Calu3 (cell line): ENCODE measurements around the gene EYS. TPM values are rescaled to one million over a fixed set of nuclear protein-coding genes. Genes with fewer than 3 reads are reported as not detected.

Experiments used
- BruUV-seq: library from RNA; stranded (reverse); fragments of 400-500 nt; replicated peaks from 2 replicates; lab custom pipeline; 2021; lab: Mats Ljungman, UMichigan
- CTCF ChIA-PET: fragments of 300-600 bp; sonication (Branson Sonifier 250); formaldehyde crosslinking; loops from one replicate; lab custom pipeline; 2022; ENCODE audit warnings: antibody characterized with exemption; lab: Charles Lee
- DNase-seq: peaks from one replicate; pipeline ENCODE4 v3.0.0; 2022
- H3K27ac Mint-ChIP-seq: one replicate; pipeline ENCODE4 v1.8.0; 2022; ENCODE audit warnings: mixed read lengths; ENCODE audit not compliant: unreplicated experiment
- H3K27me3 Mint-ChIP-seq: one replicate; pipeline ENCODE4 v1.8.0; 2022; ENCODE audit warnings: mixed read lengths; ENCODE audit not compliant: unreplicated experiment
- H3K36me3 Mint-ChIP-seq: one replicate; pipeline ENCODE4 v1.8.0; 2022; ENCODE audit warnings: mild to moderate bottlenecking, moderate library complexity, mixed read lengths; ENCODE audit not compliant: insufficient read depth, unreplicated experiment
- H3K4me1 Mint-ChIP-seq: one replicate; pipeline ENCODE4 v1.8.0; 2022; ENCODE audit warnings: mild to moderate bottlenecking, low read depth, mixed read lengths; ENCODE audit not compliant: unreplicated experiment
- H3K4me3 Mint-ChIP-seq: one replicate; pipeline ENCODE4 v1.8.0; 2022; ENCODE audit warnings: mild to moderate bottlenecking, low read depth, moderate library complexity, mixed read lengths; ENCODE audit not compliant: unreplicated experiment
- H3K9me3 Mint-ChIP-seq: one replicate; pipeline ENCODE4 v1.8.0; 2022; ENCODE audit warnings: low read depth, mixed read lengths; ENCODE audit not compliant: unreplicated experiment
- CTCF ChIP-seq: fragments of 200-600 bp; IDR thresholded peaks from one replicate; pipeline ENCODE4 v1.8.0; 2022; ENCODE audit warnings: antibody characterized with exemption; ENCODE audit not compliant: unreplicated experiment
- intact Hi-C: fragments of 100-400 bp; cut with micrococcal nuclease; formaldehyde crosslinking; loops from one replicate; pipeline ENCODE4 v1.10.0; 2022; ENCODE audit not compliant: unreplicated experiment
- total RNA-seq: library from RNA; stranded (reverse); gene quantifications from 2 replicates; pipeline ENCODE4 v1.2.3, GENCODE V29; 2022

The EYS gene
- total RNA-seq, 1 experiment from 2014 or later, result not detected

- H3K9me3 Mint-ChIP-seq, result no peaks in the 10 kb centered on the region
- H3K36me3 Mint-ChIP-seq, result no peaks in the 10 kb centered on the region
- no peaks in the 10 kb centered on the region for H3K4me1 Mint-ChIP-seq
- no TSS peak for BruUV-seq
- no peaks in the 10 kb centered on the region for H3K27me3 Mint-ChIP-seq
- no peak overlapping the region for H3K4me3 Mint-ChIP-seq
- intact Hi-C loops, result no loop called here
- no peak for DNase-seq
- no peak overlapping the region for H3K27ac Mint-ChIP-seq
- CTCF ChIA-PET, result no interaction called here
- no peak for TF ChIP-seq CTCF
Measured at GRCh38 chr6:64050590-64050989, 1656.4 kb downstream of the EYS start.

GRCh38 chr6:64049736-64050135 is 1657.3 kb downstream of the EYS start:
- CTCF ChIA-PET, result no interaction called here
- Mint-ChIP-seq H3K4me1 (no peaks in the 10 kb centered on the region), H3K27me3 (no peaks in the 10 kb centered on the region), H3K4me3 (no peak overlapping the region), H3K36me3 (no peaks in the 10 kb centered on the region), H3K9me3 (no peaks in the 10 kb centered on the region), H3K27ac (no peak overlapping the region)
- BruUV-seq, result no TSS peak
- no peak for TF ChIP-seq CTCF
- intact Hi-C loops, result no loop called here
- DNase-seq, result no peak

GRCh38 chr6:64046746-64047208 is 1660.2 kb downstream of the EYS start:
- Mint-ChIP-seq H3K27ac (no peak overlapping the region), H3K27me3 (no peaks in the 10 kb centered on the region), H3K4me1 (no peaks in the 10 kb centered on the region), H3K36me3 (no peaks in the 10 kb centered on the region), H3K4me3 (no peak overlapping the region), H3K9me3 (no peaks in the 10 kb centered on the region)
- TF ChIP-seq CTCF, result no peak
- DNase-seq, result no peak
- intact Hi-C loops, result no loop called here
- CTCF ChIA-PET, result interaction anchor here (0.7 kb wide), 1 partner anchor 12 kb away, joined by 3 read pairs; no protein-coding TSS in a partner anchor
- BruUV-seq, result no TSS peak

GRCh38 chr6:64041373-64041772 is 1665.7 kb downstream of the EYS start:
- no peak overlapping the region for H3K27ac Mint-ChIP-seq
- H3K4me3 Mint-ChIP-seq, result no peak overlapping the region
- CTCF ChIA-PET, result no interaction called here
- DNase-seq, result no peak
- H3K9me3 Mint-ChIP-seq, result no peaks in the 10 kb centered on the region
- H3K4me1 Mint-ChIP-seq, result no peaks in the 10 kb centered on the region
- no peaks in the 10 kb centered on the region for H3K36me3 Mint-ChIP-seq
- no TSS peak for BruUV-seq
- TF ChIP-seq CTCF, result no peak
- H3K27me3 Mint-ChIP-seq, result no peaks in the 10 kb centered on the region
- intact Hi-C loops, result no loop called here
